K562 (cell line): ENCODE data around the gene CELA3A. TPM values are rescaled to one million over a fixed set of nuclear protein-coding genes. Genes with fewer than 3 reads are reported as not detected.

Source experiments
- ATAC-seq: fragments of 200-7000 bp; cut with Tn5 transposase; 3 replicates; pipeline ENCODE4 v1.9.1; 2020; ENCODE audit warnings: moderate library complexity
- BruUV-seq: library from RNA; stranded (reverse); fragments of 400-500 nt; replicated peaks from 2 replicates; lab custom pipeline; 2021; lab: Mats Ljungman, UMichigan
- CTCF ChIA-PET: fragments of 300-600 bp; formaldehyde crosslinking; extraction: SDS; loops from one replicate; lab custom pipeline; 2021; ENCODE audit warnings: low intra/inter-chr PET ratio; lab: Yijun Ruan, JAX
- POLR2A ChIA-PET: fragments of 300-600, 350-650 bp; sonication (Branson Sonifier 250); formaldehyde crosslinking; extraction: SDS; loops from one replicate; lab custom pipeline; 2021; ENCODE audit warnings: antibody characterized with exemption, inconsistent platforms; lab: Yijun Ruan, JAX
- DNase-seq, 4 experiments: peaks; one replicate each; pipeline versions ENCODE4 v3.0.0 to v3.0.0-alpha.2; 2011 to 2018; ENCODE audit warnings: low spot score in 3 of 4, mixed read lengths in 3 of 4; ENCODE audit errors: extremely low read depth in 1 of 4
- FAIRE-seq: peaks from 2 replicates; lab custom pipeline; 2011; peaks lifted over from hg19 to GRCh38; lab: Jason Lieb, UNC
- H2AFZ ChIP-seq: 2 replicates; pipeline ENCODE4 v1.6.0; 2011; ENCODE audit warnings: low read depth, low read length, control low read depth, inconsistent platforms
- H3K27ac ChIP-seq: fragments of 200-600 bp; 3 replicates; pipeline ENCODE4 v1.8.0; 2011; ENCODE audit warnings: low read depth, mild to moderate bottlenecking, control low read depth, inconsistent platforms, low read length, moderate library complexity, mixed read lengths; ENCODE audit errors: extremely low read depth
- H3K27me3 ChIP-seq, 2 experiments: fragments of 300-600 bp in 1 of 2; 2 replicates in 1 of 2; 3 replicates in 1 of 2; pipeline versions ENCODE4 v1.6.0 to v1.8.0; 2011; ENCODE audit warnings: inconsistent platforms in 2 of 2, low read length in 2 of 2, mild to moderate bottlenecking in 1 of 2, mixed read lengths in 1 of 2, moderate library complexity in 1 of 2; ENCODE audit not compliant: control insufficient read depth in 2 of 2, insufficient read depth in 2 of 2
- H3K36me3 ChIP-seq: fragments of 300-600 bp; 3 replicates; pipeline ENCODE4 v1.8.0; 2011; ENCODE audit warnings: mild to moderate bottlenecking, low read length, inconsistent platforms; ENCODE audit not compliant: control insufficient read depth, insufficient read depth
- H3K4me1 ChIP-seq, 2 experiments: fragments of 200-600 bp in 1 of 2; replicated peaks in 1 of 2; 2 replicates in 1 of 2; 3 replicates in 1 of 2; pipeline versions ENCODE4 v1.5.1 to v1.8.0; 2011; ENCODE audit warnings: inconsistent platforms in 2 of 2, low read length in 2 of 2, mild to moderate bottlenecking in 1 of 2, mixed read lengths in 1 of 2, moderate library complexity in 1 of 2; ENCODE audit not compliant: control insufficient read depth in 2 of 2, insufficient read depth in 2 of 2
- H3K4me2 ChIP-seq: 2 replicates; pipeline ENCODE4 v1.6.1; 2011; ENCODE audit warnings: low read length, control low read depth, inconsistent platforms, mixed read lengths; ENCODE audit not compliant: insufficient read depth
- H3K4me3 ChIP-seq: fragments of 200-600 bp; sonication (generic), shearing (Covaris generic); 2 replicates; pipeline ENCODE4 v1.5.1; 2016; ENCODE audit warnings: control low read depth, inconsistent platforms
- H3K79me2 ChIP-seq: fragments of 200-600 bp; 3 replicates; pipeline ENCODE4 v1.8.0; 2011; ENCODE audit warnings: low read length, inconsistent platforms; ENCODE audit not compliant: control insufficient read depth, insufficient read depth
- H3K9ac ChIP-seq, 2 experiments: 2 replicates each; pipeline versions ENCODE4 v1.6.0 to v1.6.1; 2011; ENCODE audit warnings: low read depth in 2 of 2, low read length in 2 of 2, control low read depth in 1 of 2, inconsistent platforms in 1 of 2, mild to moderate bottlenecking in 1 of 2, mixed read lengths in 1 of 2; ENCODE audit not compliant: insufficient read depth in 1 of 2
- H3K9me1 ChIP-seq: one replicate; pipeline ENCODE4 v1.6.0; 2011; ENCODE audit warnings: inconsistent platforms, mild to moderate bottlenecking, low read length, moderate library complexity; ENCODE audit not compliant: control insufficient read depth, insufficient read depth
- H3K9me3 ChIP-seq: replicated peaks from 2 replicates; pipeline ENCODE4 v1.5.1; 2011; ENCODE audit warnings: low read depth, low read length, inconsistent platforms; ENCODE audit not compliant: control insufficient read depth, insufficient read depth
- H4K20me1 ChIP-seq: replicated peaks from 2 replicates; pipeline ENCODE4 v1.6.1; 2011; ENCODE audit warnings: low read length, inconsistent platforms, mixed read lengths; ENCODE audit not compliant: control insufficient read depth, insufficient read depth
- ATF2 ChIP-seq: sonication (generic); formaldehyde crosslinking; IDR thresholded peaks from 2 replicates; pipeline ENCODE4 v1.8.1; 2022; ENCODE audit warnings: missing genetic modification reagents
- CTCFL ChIP-seq: IDR thresholded peaks from 2 replicates; pipeline ENCODE4 v1.6.1; 2011; ENCODE audit warnings: borderline replicate concordance, low read depth, mild to moderate bottlenecking, moderate library complexity, low read length; ENCODE audit not compliant: insufficient read depth, poor library complexity, severe bottlenecking
- ESRRA ChIP-seq: fragments of 450-650 bp; IDR thresholded peaks from 2 replicates; pipeline ENCODE4 v1.6.1; 2014; ENCODE audit warnings: low read depth, mild to moderate bottlenecking, moderate library complexity, borderline replicate concordance
- MGA ChIP-seq: fragments of 450-650 bp; IDR thresholded peaks from 2 replicates; pipeline ENCODE4 v1.6.1; 2016; ENCODE audit warnings: mild to moderate bottlenecking, moderate library complexity
- PHF21A ChIP-seq: fragments of 450-650 bp; IDR thresholded peaks from 2 replicates; pipeline ENCODE4 v1.6.1; 2017; ENCODE audit warnings: low read depth, borderline replicate concordance
- SPI1 ChIP-seq: IDR thresholded peaks from 2 replicates; pipeline ENCODE4 v1.6.1; 2011; ENCODE audit warnings: low read depth, low read length, control low read depth, borderline replicate concordance
- WGBS: fragments of 100-300 bp; shearing (Covaris generic); methylation state at CpG from one replicate; pipeline ENCODE4 v1.1.6; 2016; ENCODE audit warnings: low coverage, mixed read lengths; ENCODE audit not compliant: insufficient coverage; ENCODE audit errors: missing lambda C conversion rate; 5-methylcytosine and 5-hydroxymethylcytosine counted together
- in situ Hi-C: fragments of 300-500 bp; cut with MboI; formaldehyde crosslinking; loops from 4 replicates; pipeline ENCODE4 v1.15.0; 2018; ENCODE audit warnings: inconsistent platforms, mixed read lengths
- intact Hi-C: fragments of 100-400 bp; cut with micrococcal nuclease; formaldehyde crosslinking; loops from 2 replicates; pipeline ENCODE4 v1.14.2; 2022
- polyA plus RNA-seq, 8 experiments: library from polyadenylated mRNA; depleted of rRNA in 4 of 8; stranded (reverse) in 5 of 8; unstranded in 3 of 8; fragments of >200 nt; fragmentation: Nextera tagmentation in 2 of 8; fragmentation: Illumina TruSeq in 1 of 8; extraction: Ambion mirVana in 2 of 8; extraction: Trizol in 1 of 8; gene quantifications; 2 replicates each; pipeline versions ENCODE4 v1.2.1 to v1.2.3, GENCODE V29; 2011 to 2014; ENCODE audit warnings: inconsistent platforms in 1 of 8, missing spikeins in 1 of 8
- total RNA-seq, 7 experiments: library from RNA; depleted of rRNA in 6 of 7; stranded (reverse); fragments of >200 nt in 6 of 7; fragmentation: Illumina TruSeq in 2 of 7; extraction: Trizol in 2 of 7; gene quantifications; 2 replicates each; pipeline versions ENCODE4 v1.2.1 to v1.2.3, GENCODE V29; 2011 to 2021; ENCODE audit warnings: low replicate concordance in 1 of 7

The CELA3A gene
- total and polyA plus RNA-seq, 9 of the 15 experiments (the other 6 are each of a cell fraction or from before 2014, with no cell fraction given) = 5.4 TPM; not detected in 8

GRCh38 chr1:22037520-22037919, 36.1 kb downstream of the CELA3A start:
- ATAC-seq (no peak; the same call in 2 of the 3 replicates), DNase-seq (no peak), FAIRE-seq (no peak)
- POLR2A ChIA-PET = interaction anchor here (0.8 to 4.2 kb wide), 2 partner anchors 10 to 13 kb away, joined by 6 to 63 read pairs; no protein-coding TSS in a partner anchor
- no peaks in the 10 kb centered on the region for H4K20me1 ChIP-seq
- no TSS peak for BruUV-seq
- intact Hi-C loops = no loop called here
- H3K79me2 ChIP-seq = no peaks in the 10 kb centered on the region
- no peak overlapping the region for H3K4me3 ChIP-seq
- peak overlapping the region; percentile 86 for H2AFZ ChIP-seq
- H3K36me3 ChIP-seq = no peaks in the 10 kb centered on the region
- peaks cover 22 to 36% of the 10 kb centered on the region in 2 experiments for H3K4me1 ChIP-seq
- H3K9ac ChIP-seq = no peak overlapping the region; a peak in 1 of 4 replicates
- peak overlapping the region; percentile 5; the same call in 1 of the 3 replicates for H3K27ac ChIP-seq
- H3K4me2 ChIP-seq = no peak overlapping the region
- no peaks in the 10 kb centered on the region for H3K9me3 ChIP-seq
- no peaks in the 10 kb centered on the region for H3K27me3 ChIP-seq
- no peaks in the 10 kb centered on the region for H3K9me1 ChIP-seq
- WGBS = 28% methylated on average over 7 of the region's 7 CpGs
- CTCF ChIA-PET = no interaction called here
- in situ Hi-C loops = no loop called here
- TF ChIP-seq MGA = 0 out of 2 replicates have a peak, but pooled peaks have one; percentile 9
- TF ChIP-seq ATF2 = no peak
- peak; percentile 59; the same call in 1 of the 2 replicates for TF ChIP-seq SPI1
- 0 out of 2 replicates have a peak, but pooled peaks have one; percentile 19 for TF ChIP-seq ESRRA
- no peak for TF ChIP-seq PHF21A
- TF ChIP-seq CTCFL = no peak
